CD4-positive, alpha-beta T cell (primary cell): Measurements from ENCODE around the gene CPNE4. TPM values are rescaled to one million over a fixed set of nuclear protein-coding genes. Genes with fewer than 3 reads are reported as not detected.
"Not testable (repeated sequence)": the region's sequence is repeated elsewhere in the genome, so short reads cannot be mapped to it uniquely, and the experiment has no call there.

Experiments
- ATAC-seq: fragments of 200-7000 bp; cut with Tn5 transposase; one replicate; pipeline ENCODE4 v1.10.0; 2022; ENCODE audit warnings: mild to moderate bottlenecking; ENCODE audit not compliant: poor library complexity
- CTCF ChIA-PET: fragments of 350-600 bp; sonication (Branson Sonifier 250); formaldehyde crosslinking; loops from one replicate; lab custom pipeline; 2021; ENCODE audit warnings: antibody characterized with exemption, inconsistent platforms; lab: Charles Lee
- POLR2A ChIA-PET: fragments of 350-600 bp; sonication (Branson Sonifier 250); formaldehyde crosslinking; loops from one replicate; lab custom pipeline; 2021; ENCODE audit warnings: antibody characterized with exemption, inconsistent platforms; lab: Charles Lee
- DNase-seq, 14 experiments: peaks; one replicate each; pipeline ENCODE4 v3.0.0-alpha.2; 2013 to 2020; ENCODE audit warnings: mixed read lengths in 2 of 14
- H3K27ac ChIP-seq, 2 donors: one replicate each; pipeline versions ENCODE4 v1.5.1 to v1.7.0; 2013; ENCODE audit warnings: low read length in 2 of 2, low read depth in 1 of 2, mild to moderate bottlenecking in 1 of 2
- H3K27me3 ChIP-seq, 2 experiments: 1 replicate in 1 of 2; 2 replicates in 1 of 2; pipeline versions ENCODE4 v1.6.1 to v1.7.0; 2013; ENCODE audit warnings: low read length in 2 of 2, control low read depth in 1 of 2, mild to moderate bottlenecking in 1 of 2, moderate library complexity in 1 of 2; ENCODE audit not compliant: insufficient read depth in 2 of 2, control insufficient read depth in 1 of 2
- H3K36me3 ChIP-seq: one replicate; pipeline ENCODE4 v1.6.1; 2013; ENCODE audit warnings: low read length, control low read depth; ENCODE audit not compliant: insufficient read depth
- H3K4me1 ChIP-seq: one replicate; pipeline ENCODE4 v1.6.1; 2013; ENCODE audit warnings: low read length, control low read depth; ENCODE audit not compliant: insufficient read depth
- H3K4me3 ChIP-seq: one replicate; pipeline ENCODE4 v1.5.1; 2013; ENCODE audit warnings: mild to moderate bottlenecking, low read length, moderate library complexity
- H3K9me3 ChIP-seq, 2 experiments: 1 replicate in 1 of 2; 2 replicates in 1 of 2; pipeline versions ENCODE4 v1.6.1 to v1.7.0; 2013; ENCODE audit warnings: low read length in 2 of 2, mild to moderate bottlenecking in 2 of 2, control low read depth in 1 of 2, moderate library complexity in 1 of 2; ENCODE audit not compliant: control insufficient read depth in 1 of 2, insufficient read depth in 1 of 2
- H3K27ac Mint-ChIP-seq: one replicate; pipeline ENCODE4 v1.8.0; 2020; ENCODE audit warnings: mixed read lengths
- H3K27me3 Mint-ChIP-seq: one replicate; pipeline ENCODE4 v1.8.0; 2021; ENCODE audit warnings: mixed read lengths
- H3K36me3 Mint-ChIP-seq: one replicate; pipeline ENCODE4 v1.8.0; 2021; ENCODE audit warnings: low read depth, mixed read lengths
- H3K4me1 Mint-ChIP-seq: one replicate; pipeline ENCODE4 v1.8.0; 2021; ENCODE audit warnings: low read depth, mixed read lengths
- H3K4me3 Mint-ChIP-seq: one replicate; pipeline ENCODE4 v1.8.0; 2020; ENCODE audit warnings: mild to moderate bottlenecking, mixed read lengths
- H3K9me3 Mint-ChIP-seq: one replicate; pipeline ENCODE4 v1.8.0; 2020; ENCODE audit warnings: mixed read lengths
- CTCF ChIP-seq: fragments of 200-600 bp; IDR thresholded peaks from one replicate; pipeline ENCODE4 v1.8.0; 2022; ENCODE audit warnings: antibody characterized with exemption, mild to moderate bottlenecking
- intact Hi-C, 2 experiments: fragments of 100-400 bp; cut with DNase I in 1 of 2; cut with micrococcal nuclease in 1 of 2; formaldehyde crosslinking; loops; one replicate each; pipeline versions ENCODE4 v1.15.1 to v1.9.0; 2023 to 2025; cut with DNase I, micrococcal nuclease
- total RNA-seq, 174 experiments: library from RNA in 2 of 174; stranded (reverse) in 2 of 174; gene quantifications; one replicate each; pipeline ENCODE4 v1.2.3 and lab custom pipeline; 2021 to 2026

CPNE4 gene
- total RNA-seq, 2 experiments from 2014 or later = not detected

- Mint-ChIP-seq H3K4me3 (no peak overlapping the region), H3K4me1 (no peaks in the 10 kb centered on the region), H3K36me3 (no peaks in the 10 kb centered on the region), H3K27ac (no peak overlapping the region), H3K9me3 (no peaks in the 10 kb centered on the region), H3K27me3 (no peaks in the 10 kb centered on the region)
- Histone ChIP-seq H3K4me3 (no peak overlapping the region), H3K27ac (no peak overlapping the region), H3K27me3 (no peaks in the 10 kb centered on the region), H3K9me3 (no peaks in the 10 kb centered on the region), H3K36me3 (no peaks in the 10 kb centered on the region), H3K4me1 (no peaks in the 10 kb centered on the region)
- TF ChIP-seq CTCF = no peak
- no peak for ATAC-seq
- ChIA-PET POLR2A (no interaction called here), CTCF (no interaction called here)
- no peak for DNase-seq
- intact Hi-C loops = no loop called here
These were observed 61.1 kb downstream of the CPNE4 start for GRCh38 chr3:131973731-131974130.

GRCh38 chr3:131972550-131972949 lies 62.3 kb downstream of the CPNE4 start:
- H3K27ac Mint-ChIP-seq = no peak overlapping the region
- no peak overlapping the region for H3K4me3 Mint-ChIP-seq
- no peaks in the 10 kb centered on the region for H3K27me3 ChIP-seq
- no peaks in the 10 kb centered on the region for H3K4me1 ChIP-seq
- POLR2A ChIA-PET = no interaction called here
- no peaks in the 10 kb centered on the region for H3K36me3 Mint-ChIP-seq
- ATAC-seq = no peak
- CTCF ChIA-PET = no interaction called here
- H3K4me3 ChIP-seq = no peak overlapping the region
- no peaks in the 10 kb centered on the region for H3K27me3 Mint-ChIP-seq
- H3K9me3 Mint-ChIP-seq = no peaks in the 10 kb centered on the region
- DNase-seq = no peak
- H3K36me3 ChIP-seq = no peaks in the 10 kb centered on the region
- no peak overlapping the region for H3K27ac ChIP-seq
- H3K9me3 ChIP-seq = no peaks in the 10 kb centered on the region
- intact Hi-C loops = no loop called here
- H3K4me1 Mint-ChIP-seq = no peaks in the 10 kb centered on the region
- no peak for TF ChIP-seq CTCF

- H3K36me3 ChIP-seq = no peaks in the 10 kb centered on the region
- no peak overlapping the region for H3K27ac ChIP-seq
- no peaks in the 10 kb centered on the region for H3K4me1 ChIP-seq
- Mint-ChIP-seq H3K4me3 (no peak overlapping the region), H3K36me3 (no peaks in the 10 kb centered on the region), H3K9me3 (no peaks in the 10 kb centered on the region), H3K27me3 (no peaks in the 10 kb centered on the region), H3K4me1 (no peaks in the 10 kb centered on the region), H3K27ac (no peak overlapping the region)
- no peak overlapping the region for H3K4me3 ChIP-seq
- TF ChIP-seq CTCF = no peak
- ATAC-seq = no peak
- DNase-seq = no peak
- ChIA-PET POLR2A (no interaction called here), CTCF (no interaction called here)
- H3K9me3 ChIP-seq = no peaks in the 10 kb centered on the region
- intact Hi-C loops = no loop called here
- no peaks in the 10 kb centered on the region for H3K27me3 ChIP-seq
These were observed 62.7 kb downstream of the CPNE4 start for GRCh38 chr3:131972091-131972490.

- H3K27me3 ChIP-seq, H3K27me3 Mint-ChIP-seq, CTCF ChIA-PET, intact Hi-C loops, POLR2A ChIA-PET, H3K4me3 Mint-ChIP-seq, H3K4me1 Mint-ChIP-seq, H3K36me3 Mint-ChIP-seq, DNase-seq, H3K9me3 ChIP-seq, H3K9me3 Mint-ChIP-seq, H3K4me1 ChIP-seq, H3K36me3 ChIP-seq, H3K27ac ChIP-seq, ATAC-seq, H3K27ac Mint-ChIP-seq, H3K4me3 ChIP-seq: not testable (repeated sequence)
These were observed 71.4 kb downstream of the CPNE4 start for GRCh38 chr3:131963442-131963841.
